ENCODE measurements around the gene AREG.

AREG gene

GRCh38 chr4:74446193-74446868 lies 1.4 kb downstream of the AREG start:
- no peak overlapping the region for H3K27ac ChIP-seq
- no peaks in the 10 kb centered on the region for H3K27me3 ChIP-seq (ENCODE audit: insufficient read depth, low read depth)
- H3K4me2 ChIP-seq, result peak overlapping the region; percentile 26; the same call in 1 of the 2 replicates
- H3K9ac ChIP-seq, result no peak overlapping the region
- no peaks in the 10 kb centered on the region for H3K79me2 ChIP-seq (ENCODE audit: insufficient read depth, low read depth)
- H4K20me1 ChIP-seq (ENCODE audit: insufficient read depth), result no peaks in the 10 kb centered on the region
- no peak overlapping the region for H2AFZ ChIP-seq (ENCODE audit: low read depth)
- H3K4me3 ChIP-seq (IDR thresholded peaks at IDR 0.05; ENCODE audit: insufficient read depth, low read depth, low read length), result no peak overlapping the region
- H3K4me1 ChIP-seq (ENCODE audit: low read depth, poor library complexity, severe bottlenecking), result peaks cover 11% of the 10 kb centered on the region
- no peaks in the 10 kb centered on the region for H3K36me3 ChIP-seq (ENCODE audit: insufficient read depth)
- no peak for TF ChIP-seq CTCF (conservative IDR thresholded peaks at IDR 0.05; ENCODE audit: low read depth, low read length)

- no peak overlapping the region for H3K4me2 ChIP-seq
- H3K4me1 ChIP-seq (ENCODE audit: low read depth, poor library complexity, severe bottlenecking), result peaks cover 11% of the 10 kb centered on the region
- no peaks in the 10 kb centered on the region for H3K27me3 ChIP-seq (ENCODE audit: insufficient read depth, low read depth)
- TF ChIP-seq CTCF (conservative IDR thresholded peaks at IDR 0.05; ENCODE audit: low read depth, low read length), result no peak
- H3K9ac ChIP-seq, result no peak overlapping the region
- H3K36me3 ChIP-seq (ENCODE audit: insufficient read depth), result no peaks in the 10 kb centered on the region
- no peaks in the 10 kb centered on the region for H4K20me1 ChIP-seq (ENCODE audit: insufficient read depth)
- no peak overlapping the region for H2AFZ ChIP-seq (ENCODE audit: low read depth)
- no peak overlapping the region for H3K4me3 ChIP-seq (IDR thresholded peaks at IDR 0.05; ENCODE audit: insufficient read depth, low read depth, low read length)
- no peak overlapping the region for H3K27ac ChIP-seq
- H3K79me2 ChIP-seq (ENCODE audit: insufficient read depth, low read depth), result no peaks in the 10 kb centered on the region
Measured at GRCh38 chr4:74446896-74447295, 2.0 kb downstream of the AREG start.

GRCh38 chr4:74447636-74448233 lies 2.8 kb downstream of the AREG start:
- H3K27ac ChIP-seq, result no peak overlapping the region
- H3K79me2 ChIP-seq (ENCODE audit: insufficient read depth, low read depth), result no peaks in the 10 kb centered on the region
- no peaks in the 10 kb centered on the region for H4K20me1 ChIP-seq (ENCODE audit: insufficient read depth)
- no peak overlapping the region for H3K4me2 ChIP-seq
- H3K9ac ChIP-seq, result no peak overlapping the region
- no peak for TF ChIP-seq CTCF (conservative IDR thresholded peaks at IDR 0.05; ENCODE audit: low read depth, low read length)
- H3K4me3 ChIP-seq (IDR thresholded peaks at IDR 0.05; ENCODE audit: insufficient read depth, low read depth, low read length), result no peak overlapping the region
- no peaks in the 10 kb centered on the region for H3K27me3 ChIP-seq (ENCODE audit: insufficient read depth, low read depth)
- H3K4me1 ChIP-seq (ENCODE audit: low read depth, poor library complexity, severe bottlenecking), result peaks cover 11% of the 10 kb centered on the region
- no peaks in the 10 kb centered on the region for H3K36me3 ChIP-seq (ENCODE audit: insufficient read depth)
- no peak overlapping the region for H2AFZ ChIP-seq (ENCODE audit: low read depth)

- Histone ChIP-seq H3K4me2 (no peak overlapping the region), H3K4me1 (ENCODE audit: low read depth, poor library complexity, severe bottlenecking) (peaks cover 5% of the 10 kb centered on the region), H3K9ac (no peak overlapping the region), H4K20me1 (ENCODE audit: insufficient read depth) (no peaks in the 10 kb centered on the region), H3K27me3 (ENCODE audit: insufficient read depth, low read depth) (no peaks in the 10 kb centered on the region), H3K4me3 (IDR thresholded peaks at IDR 0.05; ENCODE audit: insufficient read depth, low read depth, low read length) (no peak overlapping the region), H2AFZ (ENCODE audit: low read depth) (no peak overlapping the region), H3K27ac (no peak overlapping the region), H3K36me3 (ENCODE audit: insufficient read depth) (no peaks in the 10 kb centered on the region), H3K79me2 (ENCODE audit: insufficient read depth, low read depth) (no peaks in the 10 kb centered on the region)
- no peak for TF ChIP-seq CTCF (conservative IDR thresholded peaks at IDR 0.05; ENCODE audit: low read depth, low read length)
Measured at GRCh38 chr4:74449571-74450297, 4.8 kb downstream of the AREG start.

Measured in KMS-11 (cell line).